Nephron (organoid): Measurements from ENCODE around the gene HELQ.

ENCODE experiments used
- H3K27ac Mint-ChIP-seq, 3 experiments: 2 replicates each; pipeline ENCODE4 v1.8.0; 2020; ENCODE audit warnings: mixed read lengths in 3 of 3, mild to moderate bottlenecking in 2 of 3, moderate library complexity in 1 of 3
- H3K27me3 Mint-ChIP-seq: 2 replicates; pipeline ENCODE4 v1.8.0; 2021; ENCODE audit warnings: low read depth, mild to moderate bottlenecking, moderate library complexity, mixed read lengths
- H3K36me3 Mint-ChIP-seq: 2 replicates; pipeline ENCODE4 v1.8.0; 2020; ENCODE audit warnings: low read depth, mixed read lengths
- H3K4me1 Mint-ChIP-seq: 2 replicates; pipeline ENCODE4 v1.8.0; 2020; ENCODE audit warnings: mixed read lengths
- H3K4me3 Mint-ChIP-seq, 3 experiments: 2 replicates each; pipeline ENCODE4 v1.8.0; 2020; ENCODE audit warnings: mild to moderate bottlenecking in 3 of 3, mixed read lengths in 3 of 3, moderate library complexity in 2 of 3
- H3K9me3 Mint-ChIP-seq: 2 replicates; pipeline ENCODE4 v1.8.0; 2020; ENCODE audit warnings: mixed read lengths
- TF ChIP-seq, protein P1 (sequence below), 3 experiments: fragments of 200-600 bp; sonication (generic); IDR thresholded peaks; one replicate each; pipeline ENCODE4 v1.5.0; 2021; ENCODE audit warnings: antibody characterized with exemption in 3 of 3; ENCODE audit not compliant: unreplicated experiment in 3 of 3

The HELQ gene

DNA sequence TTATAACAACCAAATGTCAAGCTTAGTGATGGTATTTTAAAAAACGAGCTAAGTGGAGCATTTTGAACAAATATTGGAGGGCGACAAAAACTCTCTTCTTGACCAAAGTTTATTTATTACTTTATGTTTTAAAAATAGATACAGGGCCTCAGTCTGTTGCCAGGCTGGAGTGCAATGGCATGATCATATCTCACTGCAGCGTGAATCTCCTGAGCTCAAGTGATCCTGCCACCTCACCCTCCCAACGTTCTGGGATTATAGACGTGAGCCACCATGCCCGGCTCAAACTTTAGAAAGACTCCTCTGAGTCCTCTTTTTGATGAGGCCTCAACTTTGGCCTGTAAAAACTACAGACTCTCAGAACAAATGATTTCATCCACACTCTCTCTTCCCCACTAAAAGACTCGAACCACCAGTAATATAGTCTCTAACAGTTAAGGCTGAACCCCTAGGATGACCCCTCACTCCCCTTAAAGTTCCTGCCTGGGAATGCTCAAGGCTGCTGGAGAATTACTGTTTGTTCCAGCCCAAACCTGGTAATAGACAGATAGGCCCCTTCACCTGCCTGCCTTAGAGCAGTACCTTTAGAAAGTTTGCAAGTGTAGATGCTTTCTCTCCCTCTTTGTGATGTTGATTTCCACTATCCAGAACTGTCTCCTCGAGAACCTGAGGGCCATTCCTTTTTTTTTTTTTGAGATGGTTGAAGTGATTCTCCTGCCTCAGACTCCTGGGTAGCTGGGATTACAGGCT, 65.7 kb downstream of the HELQ start:
- no peak overlapping the region for H3K4me3 Mint-ChIP-seq
- TF ChIP-seq, protein P1, sequence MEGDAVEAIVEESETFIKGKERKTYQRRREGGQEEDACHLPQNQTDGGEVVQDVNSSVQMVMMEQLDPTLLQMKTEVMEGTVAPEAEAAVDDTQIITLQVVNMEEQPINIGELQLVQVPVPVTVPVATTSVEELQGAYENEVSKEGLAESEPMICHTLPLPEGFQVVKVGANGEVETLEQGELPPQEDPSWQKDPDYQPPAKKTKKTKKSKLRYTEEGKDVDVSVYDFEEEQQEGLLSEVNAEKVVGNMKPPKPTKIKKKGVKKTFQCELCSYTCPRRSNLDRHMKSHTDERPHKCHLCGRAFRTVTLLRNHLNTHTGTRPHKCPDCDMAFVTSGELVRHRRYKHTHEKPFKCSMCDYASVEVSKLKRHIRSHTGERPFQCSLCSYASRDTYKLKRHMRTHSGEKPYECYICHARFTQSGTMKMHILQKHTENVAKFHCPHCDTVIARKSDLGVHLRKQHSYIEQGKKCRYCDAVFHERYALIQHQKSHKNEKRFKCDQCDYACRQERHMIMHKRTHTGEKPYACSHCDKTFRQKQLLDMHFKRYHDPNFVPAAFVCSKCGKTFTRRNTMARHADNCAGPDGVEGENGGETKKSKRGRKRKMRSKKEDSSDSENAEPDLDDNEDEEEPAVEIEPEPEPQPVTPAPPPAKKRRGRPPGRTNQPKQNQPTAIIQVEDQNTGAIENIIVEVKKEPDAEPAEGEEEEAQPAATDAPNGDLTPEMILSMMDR (IDR thresholded peaks at IDR 0.05; ENCODE audit: unreplicated experiment in 3 of 3) = no peak
- H3K9me3 Mint-ChIP-seq = peaks cover 2% of the 10 kb centered on the region
- H3K27me3 Mint-ChIP-seq = peaks cover 3% of the 10 kb centered on the region
- H3K36me3 Mint-ChIP-seq = no peaks in the 10 kb centered on the region
- peaks cover 26% of the 10 kb centered on the region for H3K4me1 Mint-ChIP-seq
- no peak overlapping the region for H3K27ac Mint-ChIP-seq

DNA sequence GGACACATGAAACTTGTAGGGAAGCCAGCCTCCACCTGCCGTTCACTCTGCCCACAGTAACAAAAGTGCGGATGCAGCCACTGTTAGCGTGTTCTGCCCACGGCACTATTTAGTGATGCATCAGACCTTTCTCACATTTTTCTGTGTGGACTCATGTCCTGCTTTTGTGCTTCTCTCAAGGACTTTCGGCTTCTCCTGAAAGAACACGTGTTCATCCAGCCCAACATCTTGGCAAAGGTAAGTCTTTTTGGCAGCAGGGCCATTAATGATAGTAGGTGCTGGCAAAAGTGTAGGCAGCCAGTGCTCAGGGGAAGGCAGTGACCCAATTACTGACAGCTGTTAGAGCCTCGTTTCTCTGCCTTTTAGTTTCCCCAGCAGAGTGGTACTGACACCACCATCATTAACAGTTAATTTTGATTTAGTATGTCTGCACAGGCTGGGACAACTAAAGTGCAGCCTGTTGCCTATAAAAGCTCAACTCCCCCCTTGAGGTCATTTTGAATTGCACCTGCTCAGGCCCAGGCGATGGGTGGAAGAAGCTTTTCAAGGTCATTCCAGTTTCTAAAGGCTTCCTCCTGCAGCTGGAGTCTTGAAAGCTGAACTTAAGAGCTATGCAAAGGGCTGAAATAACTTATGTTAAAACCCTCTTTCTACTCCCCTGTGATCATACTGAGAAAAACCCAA, 66.4 kb downstream of the HELQ start:
- Mint-ChIP-seq H3K4me3 (no peak overlapping the region), H3K27me3 (peaks cover 3% of the 10 kb centered on the region), H3K4me1 (peaks cover 26% of the 10 kb centered on the region), H3K27ac (no peak overlapping the region), H3K9me3 (peaks cover 3% of the 10 kb centered on the region), H3K36me3 (no peaks in the 10 kb centered on the region)
- TF ChIP-seq, protein P1 (IDR thresholded peaks at IDR 0.05; ENCODE audit: unreplicated experiment in 3 of 3) = no peak

DNA sequence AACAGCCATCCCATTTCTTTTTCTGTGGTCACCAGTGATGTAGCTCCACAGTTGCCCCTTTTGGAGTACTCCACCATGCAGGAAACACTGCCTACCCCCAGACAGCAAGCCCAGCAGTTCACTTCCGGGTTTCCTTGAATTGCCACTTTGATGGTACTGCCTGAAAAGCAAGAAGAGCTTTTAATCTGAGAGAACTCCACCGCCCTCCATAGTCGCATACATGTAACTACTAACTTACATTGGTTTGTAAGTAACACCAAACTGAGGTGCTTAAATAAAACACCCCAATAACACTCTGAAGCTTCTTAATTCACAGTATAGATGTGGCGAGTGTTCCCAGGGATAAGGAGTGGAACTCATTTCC, 67.3 kb downstream of the HELQ start:
- Mint-ChIP-seq H3K4me3 (no peak overlapping the region), H3K27ac (no peak overlapping the region), H3K36me3 (no peaks in the 10 kb centered on the region), H3K4me1 (peaks cover 26% of the 10 kb centered on the region), H3K27me3 (peaks cover 3% of the 10 kb centered on the region), H3K9me3 (peaks cover 6% of the 10 kb centered on the region)
- TF ChIP-seq, protein P1 (IDR thresholded peaks at IDR 0.05; ENCODE audit: unreplicated experiment in 3 of 3) = no peak

DNA sequence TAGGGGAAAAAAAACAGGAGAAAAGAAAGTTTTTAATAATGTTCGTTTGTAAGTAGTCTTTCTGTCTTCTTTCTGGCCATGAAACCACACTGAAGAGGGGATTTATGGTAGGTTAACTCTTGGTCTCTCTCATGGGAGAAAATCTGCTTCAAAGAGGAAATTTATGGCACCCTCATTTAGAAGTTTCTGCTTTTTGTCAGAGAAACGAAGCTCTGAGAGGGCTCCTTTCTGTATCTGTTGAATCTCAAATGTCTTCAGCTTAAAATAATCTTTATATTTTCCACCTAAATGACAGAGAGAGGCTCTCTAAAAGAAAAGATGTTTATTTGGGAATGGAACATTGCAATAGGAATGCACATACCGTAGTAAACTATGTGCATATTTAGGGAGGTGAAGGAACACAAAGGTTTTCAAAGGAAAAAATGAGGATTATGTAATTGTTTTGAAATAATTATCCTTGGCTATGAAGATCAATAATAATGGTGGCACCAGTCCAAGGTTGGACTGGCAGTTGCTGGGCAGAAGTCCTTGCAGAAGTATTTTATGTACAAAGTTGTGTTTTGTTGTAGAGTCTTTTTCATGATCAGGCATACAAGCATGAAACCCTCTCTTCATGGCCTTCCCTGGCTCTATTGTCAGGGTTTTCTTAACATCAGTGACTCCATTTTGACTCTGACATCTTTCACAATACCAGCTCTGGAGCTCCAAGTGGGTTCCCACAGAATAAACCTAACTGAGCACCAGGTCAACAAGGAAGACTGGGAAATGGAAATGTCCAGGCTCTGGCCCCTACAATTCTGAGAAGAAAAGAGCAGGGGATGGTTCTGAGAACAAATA, 67.9 kb downstream of the HELQ start:
- H3K9me3 Mint-ChIP-seq = peaks cover 6% of the 10 kb centered on the region
- H3K4me3 Mint-ChIP-seq = no peak overlapping the region
- peaks cover 4% of the 10 kb centered on the region for H3K27me3 Mint-ChIP-seq
- peak overlapping the region; percentile 79 to 87 (median 82) for H3K27ac Mint-ChIP-seq
- TF ChIP-seq, protein P1 (IDR thresholded peaks at IDR 0.05; ENCODE audit: unreplicated experiment in 3 of 3) = no peak
- H3K4me1 Mint-ChIP-seq = peaks cover 26% of the 10 kb centered on the region
- H3K36me3 Mint-ChIP-seq = no peaks in the 10 kb centered on the region

DNA sequence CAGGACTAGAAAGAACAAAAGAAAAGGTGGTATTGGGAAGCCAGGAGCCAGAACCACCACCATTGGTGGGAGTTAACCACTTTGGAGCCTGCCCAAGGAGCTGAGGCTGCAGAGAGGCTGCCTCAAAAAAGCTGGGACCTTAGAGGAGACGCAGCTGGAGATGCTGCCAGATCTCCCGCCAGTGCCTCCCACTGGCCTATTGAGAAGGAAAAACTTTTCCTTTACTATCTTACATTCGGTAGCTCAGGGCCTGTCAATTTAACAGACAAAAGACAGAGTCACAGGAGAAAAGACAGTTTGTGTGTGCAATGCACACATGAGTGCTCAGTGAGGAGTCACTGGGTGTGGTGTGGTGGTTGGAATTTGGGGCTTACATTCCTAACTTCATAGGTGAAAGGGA, 68.6 kb downstream of the HELQ start:
- Mint-ChIP-seq H3K36me3 (no peaks in the 10 kb centered on the region), H3K9me3 (peaks cover 6% of the 10 kb centered on the region), H3K4me1 (peaks cover 26% of the 10 kb centered on the region), H3K4me3 (peak overlapping the region in 1 of 3 experiments; percentile 24), H3K27ac (peak overlapping the region; percentile 79 to 87 (median 82)), H3K27me3 (peaks cover 9% of the 10 kb centered on the region)
- TF ChIP-seq, protein P1 (IDR thresholded peaks at IDR 0.05; ENCODE audit: unreplicated experiment in 3 of 3) = no peak
